Measurements from ENCODE around the gene MACROH2A2.
"Not testable (repeated sequence)": the region's sequence is repeated elsewhere in the genome, so short reads cannot be mapped to it uniquely, and the experiment has no call there.

Gene MACROH2A2

DNA sequence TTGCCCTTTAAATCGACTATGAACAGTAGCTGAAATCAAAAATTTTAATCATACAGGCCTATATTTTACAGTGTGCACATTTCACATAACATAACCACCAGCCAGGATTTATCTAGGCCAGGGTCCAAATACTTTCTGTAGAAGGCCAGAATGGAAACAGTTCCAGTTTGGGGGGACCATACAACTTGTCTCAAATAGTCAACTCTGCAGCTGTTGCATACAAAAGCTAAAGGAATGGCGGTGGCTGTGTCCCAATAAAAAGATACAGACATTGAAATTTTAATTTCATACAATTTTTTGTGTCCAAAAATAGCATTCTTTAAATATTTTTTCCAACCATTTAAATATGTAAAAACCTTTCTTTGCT, 94.6 kb downstream of the MACROH2A2 start:
- in situ Hi-C loops (cut with HindIII; ENCODE audit: low sequenced_read_pairs) = no loop called here

DNA sequence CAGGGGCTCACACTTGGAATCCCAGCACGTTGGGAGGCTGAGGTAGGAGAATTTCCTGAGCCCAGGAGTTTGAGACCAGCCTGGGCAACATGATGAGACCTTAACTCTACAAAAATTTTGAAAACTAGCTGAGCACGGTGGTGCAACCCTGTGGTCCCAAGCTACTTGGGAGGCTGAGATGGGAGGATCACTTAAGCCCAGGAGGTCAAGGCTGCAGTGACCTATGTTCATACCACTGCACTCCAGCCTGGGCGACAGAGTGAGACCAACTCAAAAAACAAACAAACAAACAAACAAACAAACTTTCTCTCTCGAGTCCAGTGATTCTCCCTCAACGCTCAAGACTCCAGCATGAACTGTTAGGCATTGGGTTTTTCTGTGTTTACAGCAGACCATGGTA, 95.9 kb downstream of the MACROH2A2 start:
- in situ Hi-C loops (cut with HindIII; ENCODE audit: low sequenced_read_pairs) = no loop called here

GRCh38 chr10:70155255-70155838, 102.7 kb downstream of the MACROH2A2 start:
- in situ Hi-C loops (cut with HindIII; ENCODE audit: low sequenced_read_pairs) = no loop called here

- in situ Hi-C loops (cut with HindIII; ENCODE audit: low sequenced_read_pairs) = no loop called here
Measured at GRCh38 chr10:70158113-70158512, 105.5 kb downstream of the MACROH2A2 start.

- in situ Hi-C loops (cut with HindIII; ENCODE audit: low sequenced_read_pairs) = not testable (repeated sequence)
Measured at GRCh38 chr10:70159366-70159765, 106.7 kb downstream of the MACROH2A2 start.

DNA sequence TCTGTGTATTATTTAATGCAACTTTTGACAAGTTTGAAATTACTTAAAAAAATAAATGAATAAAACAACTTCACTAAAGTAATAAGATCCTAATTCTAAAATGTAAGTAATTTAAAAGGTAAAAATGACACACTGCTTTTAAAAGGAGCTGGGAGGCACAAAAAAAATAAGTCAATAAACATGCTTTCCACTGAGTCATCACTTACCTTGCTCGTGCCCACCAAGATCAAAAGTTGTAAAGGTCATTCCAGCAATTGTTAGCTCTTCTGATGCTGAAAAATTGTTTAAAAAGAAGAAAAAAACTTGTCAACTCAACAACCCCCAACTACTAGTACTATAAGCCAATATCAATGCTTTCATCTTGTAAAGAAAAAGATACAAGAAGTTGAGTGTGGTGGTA, 108.2 kb downstream of the MACROH2A2 start:
- in situ Hi-C loops (cut with HindIII; ENCODE audit: low sequenced_read_pairs) = no loop called here

All from DLD1 (cell line).